ENCODE data around the gene NBAS.

- TF ChIP-seq POLR2AphosphoS5 (IDR thresholded peaks at IDR 0.05; ENCODE audit: borderline replicate concordance, low read depth, low read length): no peak
- TF ChIP-seq EZH2 (IDR thresholded peaks at IDR 0.05): no peak
- TF ChIP-seq FOXP2 (optimal IDR thresholded peaks at IDR 0.05; ENCODE audit: control extremely low read depth, extremely low read length, insufficient read depth): no peak
Measured at GRCh38 chr2:15313657-15314056, 247.5 kb downstream of the NBAS start.

All from SK-N-MC (cell line).